Thyroid gland (tissue), 4 donors: ENCODE measurements around the gene BCL11B.

Source experiments
- CTCF ChIP-seq, 6 experiments: fragments of 200-600 bp in 3 of 6; fragments of 450-650 bp in 3 of 6; sonication (generic) in 3 of 6; IDR thresholded peaks; one replicate each; pipeline ENCODE4 v1.5.1; 2016 to 2019; ENCODE audit warnings: antibody characterized with exemption in 6 of 6, mild to moderate bottlenecking in 2 of 6, inconsistent platforms in 1 of 6, moderate library complexity in 1 of 6
- POLR2A ChIP-seq, 2 donors: fragments of 450-650 bp; IDR thresholded peaks; one replicate each; pipeline ENCODE4 v1.6.1; 2017; ENCODE audit warnings: antibody characterized with exemption in 2 of 2, mild to moderate bottlenecking in 2 of 2, moderate library complexity in 1 of 2

GRCh38 chr14:99247101-99247729 is 24.8 kb downstream of the BCL11B start:
- TF ChIP-seq CTCF (IDR thresholded peaks at IDR 0.05) = no peak
- TF ChIP-seq POLR2A (IDR thresholded peaks at IDR 0.05) = no peak
